Endothelial cell of umbilical vein (primary cell): ENCODE data around the gene HSPB1. TPM values are rescaled to one million over a fixed set of nuclear protein-coding genes. Genes with fewer than 3 reads are reported as not detected.

Experiments used
- BruUV-seq: library from RNA; stranded (reverse); fragments of 400-500 nt; replicated peaks from 2 replicates; lab custom pipeline; 2021; lab: Mats Ljungman, UMichigan
- CTCF ChIA-PET: fragments of 300-600, 350-600 bp; sonication (Branson Sonifier 250); formaldehyde crosslinking; loops from one replicate; lab custom pipeline; 2021; ENCODE audit warnings: antibody characterized with exemption, inconsistent platforms; lab: Charles Lee
- POLR2A ChIA-PET: fragments of 300-600, 350-600 bp; sonication (Branson Sonifier 250); formaldehyde crosslinking; loops from one replicate; lab custom pipeline; 2021; ENCODE audit warnings: antibody characterized with exemption, inconsistent platforms; lab: Charles Lee
- DNase-seq: peaks from one replicate; pipeline ENCODE4 v3.0.0-alpha.2; 2011; ENCODE audit warnings: low read depth, low spot score
- FAIRE-seq: peaks from 2 replicates; lab custom pipeline; 2011; peaks lifted over from hg19 to GRCh38; lab: Jason Lieb, UNC
- H2AFZ ChIP-seq: 2 replicates; pipeline ENCODE4 v1.6.0; 2012; ENCODE audit warnings: low read depth, low read length, control low read depth, inconsistent platforms
- H3K27ac ChIP-seq: 2 replicates; pipeline ENCODE4 v1.5.1; 2011; ENCODE audit warnings: low read depth, mild to moderate bottlenecking, control low read depth, low read length, moderate library complexity; ENCODE audit not compliant: insufficient read depth
- H3K27me3 ChIP-seq, 2 experiments: 2 replicates each; pipeline versions ENCODE4 v1.6.0 to v1.6.1; 2011; ENCODE audit warnings: low read length in 2 of 2, mixed read lengths in 1 of 2; ENCODE audit not compliant: control insufficient read depth in 2 of 2, insufficient read depth in 2 of 2
- H3K36me3 ChIP-seq, 2 experiments: 2 replicates in 1 of 2; 3 replicates in 1 of 2; pipeline ENCODE4 v1.5.1; 2011; ENCODE audit warnings: low read length in 2 of 2, mild to moderate bottlenecking in 1 of 2, moderate library complexity in 1 of 2; ENCODE audit not compliant: control insufficient read depth in 2 of 2, insufficient read depth in 2 of 2; ENCODE audit errors: extremely low read depth in 1 of 2
- H3K4me1 ChIP-seq: 3 replicates; pipeline ENCODE4 v1.5.1; 2011; ENCODE audit warnings: mild to moderate bottlenecking, low read length; ENCODE audit not compliant: control insufficient read depth, insufficient read depth; ENCODE audit errors: extremely low read depth
- H3K4me2 ChIP-seq: 2 replicates; pipeline ENCODE4 v1.6.1; 2011; ENCODE audit warnings: low read length, control low read depth, mixed read lengths; ENCODE audit not compliant: insufficient read depth
- H3K4me3 ChIP-seq, 3 experiments: fragments of 200-600 bp in 1 of 3; sonication (generic), shearing (Covaris generic) in 1 of 3; replicated peaks in 1 of 3; 2 replicates each; pipeline ENCODE4 v1.5.1; 2011 to 2016; ENCODE audit warnings: control low read depth in 3 of 3, low read length in 3 of 3, mild to moderate bottlenecking in 2 of 3, inconsistent platforms in 1 of 3, low read depth in 1 of 3, moderate library complexity in 1 of 3; ENCODE audit not compliant: insufficient read depth in 1 of 3
- H3K79me2 ChIP-seq: 2 replicates; pipeline ENCODE4 v1.6.0; 2012; ENCODE audit warnings: low read length, inconsistent platforms; ENCODE audit not compliant: control insufficient read depth, insufficient read depth
- H3K9ac ChIP-seq: replicated peaks from 2 replicates; pipeline ENCODE3; 2011; ENCODE audit warnings: low read length, control low read depth; ENCODE audit not compliant: insufficient read depth; ENCODE audit errors: extremely low read depth
- H3K9me1 ChIP-seq: replicated peaks from 3 replicates; pipeline ENCODE4 v1.6.0; 2011; ENCODE audit warnings: mild to moderate bottlenecking, low read length; ENCODE audit not compliant: control insufficient read depth, insufficient read depth; ENCODE audit errors: extremely low read depth
- H3K9me3 ChIP-seq: replicated peaks from 2 replicates; pipeline ENCODE4 v1.5.1; 2012; ENCODE audit warnings: low read length, inconsistent platforms; ENCODE audit not compliant: control insufficient read depth, insufficient read depth
- H4K20me1 ChIP-seq: replicated peaks from 2 replicates; pipeline ENCODE3; 2011; ENCODE audit warnings: mild to moderate bottlenecking, low read length; ENCODE audit not compliant: control insufficient read depth, insufficient read depth; ENCODE audit errors: extremely low read depth
- CTCF ChIP-seq, 2 donors: IDR thresholded peaks; 1 replicate in 1 of 2; 2 replicates in 1 of 2; pipeline ENCODE4 v1.5.1; 2011; ENCODE audit warnings: low read length in 2 of 2, mild to moderate bottlenecking in 2 of 2, moderate library complexity in 2 of 2, control low read depth in 1 of 2, inconsistent platforms in 1 of 2, low read depth in 1 of 2; ENCODE audit not compliant: insufficient read depth in 1 of 2; ENCODE audit errors: extremely low read depth in 1 of 2
- EZH2 ChIP-seq: IDR thresholded peaks from 2 replicates; pipeline ENCODE4 v1.6.1; 2012; ENCODE audit warnings: borderline replicate concordance, low read depth, mild to moderate bottlenecking, moderate library complexity, low read length, inconsistent platforms; ENCODE audit not compliant: severe bottlenecking
- FOS ChIP-seq: IDR thresholded peaks from 2 replicates; pipeline ENCODE4 v1.6.1; 2011; ENCODE audit warnings: mild to moderate bottlenecking, low read length, moderate library complexity, borderline replicate concordance; ENCODE audit not compliant: insufficient read depth
- GATA2 ChIP-seq: IDR thresholded peaks from 2 replicates; pipeline ENCODE4 v1.7.0; 2011; ENCODE audit warnings: low read depth, mild to moderate bottlenecking, moderate library complexity, mixed read lengths, low read length; ENCODE audit not compliant: insufficient read length, insufficient read depth
- JUN ChIP-seq: IDR thresholded peaks from 2 replicates; pipeline ENCODE4 v1.6.1; 2011; ENCODE audit warnings: borderline replicate concordance, low read depth; ENCODE audit not compliant: insufficient read length, insufficient read depth
- MYC ChIP-seq: IDR thresholded peaks from one replicate; pipeline ENCODE4 v1.6.1; 2011; ENCODE audit warnings: mild to moderate bottlenecking, low read depth, low read length
- POLR2A ChIP-seq: IDR thresholded peaks from 2 replicates; pipeline ENCODE4 v1.6.1; 2012; ENCODE audit warnings: low read depth, mild to moderate bottlenecking, control low read depth, low read length
- dilution Hi-C: fragments of 300-500 bp; cut with MboI; formaldehyde crosslinking; loops from one replicate; pipeline ENCODE4 v1.15.0; 2019; ENCODE audit warnings: low sequenced_read_pairs; ENCODE audit not compliant: extremely low pct_ligation_motif_present
- intact Hi-C: fragments of 100-400 bp; cut with micrococcal nuclease; formaldehyde crosslinking; loops from one replicate; pipeline ENCODE4 v1.10.0; 2022
- polyA plus RNA-seq, 4 experiments: library from polyadenylated mRNA; depleted of rRNA in 3 of 4; stranded (reverse) in 3 of 4; unstranded in 1 of 4; fragments of >200 nt; gene quantifications; 2 replicates each; pipeline versions ENCODE4 v1.2.1 to v1.2.3, GENCODE V29; 2011 to 2012; ENCODE audit warnings: missing spikeins in 1 of 4
- total RNA-seq: library from RNA; stranded (reverse); gene quantifications from 2 replicates; pipeline ENCODE4 v1.2.3, GENCODE V29; 2021

HSPB1 gene
- total and polyA plus RNA-seq, 2 donors (not counting 3 experiments of a cell fraction or from before 2014, with no cell fraction given), result 1,748 to 3,130 TPM

GRCh38 chr7:76343931-76344321 lies 41.5 kb downstream of the HSPB1 start:
- H3K4me1 ChIP-seq, result peaks cover 39% of the 10 kb centered on the region
- no peaks in the 10 kb centered on the region for H3K27me3 ChIP-seq
- FAIRE-seq (no peak), DNase-seq (no peak)
- CTCF ChIA-PET, result no interaction called here
- no peaks in the 10 kb centered on the region for H3K9me3 ChIP-seq
- BruUV-seq, result no TSS peak
- dilution Hi-C loops (no loop called here), intact Hi-C loops (no loop called here)
- H3K36me3 ChIP-seq, result peaks cover 19 to 24% of the 10 kb centered on the region in 2 experiments
- no peak overlapping the region for H3K9ac ChIP-seq
- peaks cover 14% of the 10 kb centered on the region for H4K20me1 ChIP-seq
- POLR2A ChIA-PET, result no interaction called here
- H2AFZ ChIP-seq, result no peak overlapping the region
- no peak overlapping the region for H3K27ac ChIP-seq
- H3K4me2 ChIP-seq, result no peak overlapping the region
- TF ChIP-seq GATA2, result no peak
- TF ChIP-seq FOS, result no peak
- no peak for TF ChIP-seq EZH2
- TF ChIP-seq JUN, result no peak
- TF ChIP-seq POLR2A, result no peak
- TF ChIP-seq CTCF (IDR thresholded peaks at IDR 0.05; ENCODE audit: extremely low read depth in 1 of 2, insufficient read depth in 1 of 2, low read depth in 1 of 2, low read length in 2 of 2), result no peak
- TF ChIP-seq MYC, result no peak
- no peak overlapping the region for H3K4me3 ChIP-seq
- H3K79me2 ChIP-seq, result peaks cover 100% of the 10 kb centered on the region
- H3K9me1 ChIP-seq, result no peaks in the 10 kb centered on the region
